ENCODE data around the gene DMGDH. TPM values are rescaled to one million over a fixed set of nuclear protein-coding genes. Genes with fewer than 3 reads are reported as not detected.
"Not testable (repeated sequence)": the region's sequence is repeated elsewhere in the genome, so short reads cannot be mapped to it uniquely, and the experiment has no call there.

DMGDH gene
- total and polyA plus RNA-seq, 2 donors = 0.99 to 1.1 TPM

- Histone ChIP-seq H3K4me1 (ENCODE audit: control insufficient read depth in 2 of 2, insufficient read depth in 2 of 2, low read length in 2 of 2) (peaks cover 0 to 2% of the 10 kb centered on the region in 2 donors), H3K9me3 (ENCODE audit: control insufficient read depth in 2 of 2, insufficient read depth in 1 of 2, low read length in 1 of 2) (no peaks in the 10 kb centered on the region), H3K4me3 (ENCODE audit: low read length in 2 of 2) (no peak overlapping the region), H3K27ac (ENCODE audit: low read depth in 1 of 2, low read length in 1 of 2) (no peak overlapping the region), H3K27me3 (ENCODE audit: control insufficient read depth in 2 of 2, insufficient read depth in 1 of 2, low read length in 1 of 2) (no peaks in the 10 kb centered on the region), H3K36me3 (ENCODE audit: control insufficient read depth in 2 of 2, insufficient read depth in 2 of 2, low read length in 1 of 2) (no peaks in the 10 kb centered on the region)
- DNase-seq (ENCODE audit: low read depth in 6 of 9, low spot score in 9 of 9) = peak in 4 of 9 donors; percentile 15 to 60 (median 18)
These were observed 76.3 kb downstream of the DMGDH start for GRCh38 chr5:78993165-78993564.

GRCh38 chr5:78992146-78992545, 77.3 kb downstream of the DMGDH start:
- no peak for DNase-seq (ENCODE audit: low read depth in 6 of 9, low spot score in 9 of 9)
- no peak overlapping the region for H3K27ac ChIP-seq (ENCODE audit: low read depth in 1 of 2, low read length in 1 of 2)
- H3K4me1 ChIP-seq (ENCODE audit: control insufficient read depth in 2 of 2, insufficient read depth in 2 of 2, low read length in 2 of 2) = peaks cover 0 to 2% of the 10 kb centered on the region in 2 donors
- no peaks in the 10 kb centered on the region for H3K27me3 ChIP-seq (ENCODE audit: control insufficient read depth in 2 of 2, insufficient read depth in 1 of 2, low read length in 1 of 2)
- H3K4me3 ChIP-seq (ENCODE audit: low read length in 2 of 2) = no peak overlapping the region
- 94% methylated on average over 2 of the region's 2 CpGs for WGBS
- no peaks in the 10 kb centered on the region for H3K9me3 ChIP-seq (ENCODE audit: control insufficient read depth in 2 of 2, insufficient read depth in 1 of 2, low read length in 1 of 2)
- H3K36me3 ChIP-seq (ENCODE audit: control insufficient read depth in 2 of 2, insufficient read depth in 2 of 2, low read length in 1 of 2) = no peaks in the 10 kb centered on the region

GRCh38 chr5:78989080-78989479, 80.4 kb downstream of the DMGDH start:
- Histone ChIP-seq H3K36me3 (ENCODE audit: control insufficient read depth in 2 of 2, insufficient read depth in 2 of 2, low read length in 1 of 2) (no peaks in the 10 kb centered on the region), H3K4me3 (ENCODE audit: low read length in 2 of 2) (no peak overlapping the region), H3K27me3 (ENCODE audit: control insufficient read depth in 2 of 2, insufficient read depth in 1 of 2, low read length in 1 of 2) (peaks cover 0 to 8% of the 10 kb centered on the region in 2 donors), H3K9me3 (ENCODE audit: control insufficient read depth in 2 of 2, insufficient read depth in 1 of 2, low read length in 1 of 2) (no peaks in the 10 kb centered on the region), H3K27ac (ENCODE audit: low read depth in 1 of 2, low read length in 1 of 2) (no peak overlapping the region), H3K4me1 (ENCODE audit: control insufficient read depth in 2 of 2, insufficient read depth in 2 of 2, low read length in 2 of 2) (peaks cover 0 to 10% of the 10 kb centered on the region in 2 donors)
- DNase-seq (ENCODE audit: low read depth in 6 of 9, low spot score in 9 of 9) = no peak
- WGBS = 97% methylated on average over 12 of the region's 12 CpGs

- Histone ChIP-seq H3K4me1 (ENCODE audit: control insufficient read depth in 2 of 2, insufficient read depth in 2 of 2, low read length in 2 of 2) (peaks cover 0 to 15% of the 10 kb centered on the region in 2 donors), H3K27me3 (ENCODE audit: control insufficient read depth in 2 of 2, insufficient read depth in 1 of 2, low read length in 1 of 2) (peaks cover 0 to 8% of the 10 kb centered on the region in 2 donors), H3K27ac (ENCODE audit: low read depth in 1 of 2, low read length in 1 of 2) (peak overlapping the region; percentile 28 to 48), H3K4me3 (ENCODE audit: low read length in 2 of 2) (peak overlapping the region; percentile 61 to 94), H3K36me3 (ENCODE audit: control insufficient read depth in 2 of 2, insufficient read depth in 2 of 2, low read length in 1 of 2) (no peaks in the 10 kb centered on the region), H3K9me3 (ENCODE audit: control insufficient read depth in 2 of 2, insufficient read depth in 1 of 2, low read length in 1 of 2) (no peaks in the 10 kb centered on the region)
- WGBS = 16% methylated on average over 11 of the region's 11 CpGs
- DNase-seq (ENCODE audit: low read depth in 6 of 9, low spot score in 9 of 9) = no peak
These were observed 83.7 kb downstream of the DMGDH start for GRCh38 chr5:78985725-78986223.

- Histone ChIP-seq H3K27me3 (ENCODE audit: control insufficient read depth in 2 of 2, insufficient read depth in 1 of 2, low read length in 1 of 2) (peaks cover 0 to 8% of the 10 kb centered on the region in 2 donors), H3K36me3 (ENCODE audit: control insufficient read depth in 2 of 2, insufficient read depth in 2 of 2, low read length in 1 of 2) (no peaks in the 10 kb centered on the region), H3K4me3 (ENCODE audit: low read length in 2 of 2) (peak within 1 kb of the TSS; percentile 61 to 94), H3K27ac (ENCODE audit: low read depth in 1 of 2, low read length in 1 of 2) (peak within 1 kb of the TSS; percentile 55 to 95), H3K4me1 (ENCODE audit: control insufficient read depth in 2 of 2, insufficient read depth in 2 of 2, low read length in 2 of 2) (peaks cover 0 to 15% of the 10 kb centered on the region in 2 donors), H3K9me3 (ENCODE audit: control insufficient read depth in 2 of 2, insufficient read depth in 1 of 2, low read length in 1 of 2) (no peaks in the 10 kb centered on the region)
- DNase-seq (ENCODE audit: low read depth in 6 of 9, low spot score in 9 of 9) = peak in 5 of 9 donors; percentile 20 to 51 (median 32)
- under 1% methylated on average over 57 of the region's 57 CpGs for WGBS
These were observed 84.3 kb downstream of the DMGDH start, which contains the start of gene ARSB for GRCh38 chr5:78985116-78985724. TSS of gene ARSB (minus strand) at chr5:78985310. CDS start at chr5:78985248, 62 bp downstream.

- H3K36me3 ChIP-seq (ENCODE audit: control insufficient read depth in 2 of 2, insufficient read depth in 2 of 2, low read length in 1 of 2) = no peaks in the 10 kb centered on the region
- peaks cover 0 to 8% of the 10 kb centered on the region in 2 donors for H3K27me3 ChIP-seq (ENCODE audit: control insufficient read depth in 2 of 2, insufficient read depth in 1 of 2, low read length in 1 of 2)
- under 1% methylated on average over 79 of the region's 79 CpGs for WGBS
- H3K4me3 ChIP-seq (ENCODE audit: low read length in 2 of 2) = peak overlapping the region; percentile 61 to 94
- no peaks in the 10 kb centered on the region for H3K9me3 ChIP-seq (ENCODE audit: control insufficient read depth in 2 of 2, insufficient read depth in 1 of 2, low read length in 1 of 2)
- peak in 8 of 9 donors; percentile 21 to 86 (median 68) for DNase-seq (ENCODE audit: low read depth in 6 of 9, low spot score in 9 of 9)
- peak overlapping the region; percentile 55 to 95 for H3K27ac ChIP-seq (ENCODE audit: low read depth in 1 of 2, low read length in 1 of 2)
- H3K4me1 ChIP-seq (ENCODE audit: control insufficient read depth in 2 of 2, insufficient read depth in 2 of 2, low read length in 2 of 2) = peaks cover 0 to 15% of the 10 kb centered on the region in 2 donors
These were observed 84.9 kb downstream of the DMGDH start for GRCh38 chr5:78984439-78985115.

GRCh38 chr5:78983601-78984438, 85.7 kb downstream of the DMGDH start:
- peak in 3 of 9 donors; percentile 45 to 68 (median 52) for DNase-seq (ENCODE audit: low read depth in 6 of 9, low spot score in 9 of 9)
- peaks cover 0 to 8% of the 10 kb centered on the region in 2 donors for H3K27me3 ChIP-seq (ENCODE audit: control insufficient read depth in 2 of 2, insufficient read depth in 1 of 2, low read length in 1 of 2)
- H3K4me1 ChIP-seq (ENCODE audit: control insufficient read depth in 2 of 2, insufficient read depth in 2 of 2, low read length in 2 of 2) = peaks cover 0 to 15% of the 10 kb centered on the region in 2 donors

GRCh38 chr5:78983194-78983593, 86.3 kb downstream of the DMGDH start:
- not testable (repeated sequence) for H3K4me3 ChIP-seq (ENCODE audit: low read length in 2 of 2); H3K27ac ChIP-seq (ENCODE audit: low read depth in 1 of 2, low read length in 1 of 2)

More at GRCh38 chr5:78983601-78984438, 85.7 kb downstream of the DMGDH start:
- WGBS = 31% methylated on average over 17 of the region's 17 CpGs
- peak overlapping the region; percentile 61 to 94 for H3K4me3 ChIP-seq (ENCODE audit: low read length in 2 of 2)
- no peaks in the 10 kb centered on the region for H3K9me3 ChIP-seq (ENCODE audit: control insufficient read depth in 2 of 2, insufficient read depth in 1 of 2, low read length in 1 of 2)
- peak overlapping the region; percentile 40 to 55 for H3K27ac ChIP-seq (ENCODE audit: low read depth in 1 of 2, low read length in 1 of 2)
- H3K36me3 ChIP-seq (ENCODE audit: control insufficient read depth in 2 of 2, insufficient read depth in 2 of 2, low read length in 1 of 2) = no peaks in the 10 kb centered on the region

More at GRCh38 chr5:78983194-78983593, 86.3 kb downstream of the DMGDH start:
- peaks cover 0 to 15% of the 10 kb centered on the region in 2 donors for H3K4me1 ChIP-seq (ENCODE audit: control insufficient read depth in 2 of 2, insufficient read depth in 2 of 2, low read length in 2 of 2)
- not testable (repeated sequence) for H3K9me3 ChIP-seq (ENCODE audit: control insufficient read depth in 2 of 2, insufficient read depth in 1 of 2, low read length in 1 of 2); DNase-seq (ENCODE audit: low read depth in 6 of 9, low spot score in 9 of 9); H3K36me3 ChIP-seq (ENCODE audit: control insufficient read depth in 2 of 2, insufficient read depth in 2 of 2, low read length in 1 of 2); H3K27me3 ChIP-seq (ENCODE audit: control insufficient read depth in 2 of 2, insufficient read depth in 1 of 2, low read length in 1 of 2)
- WGBS = 98% methylated on average over 9 of the region's 9 CpGs
